LNCaP clone FGC (cell line): Measurements from ENCODE around the gene KCNG4.

Source experiments
- DNase-seq: peaks from one replicate; pipeline ENCODE4 v3.0.0-alpha.2; 2011; ENCODE audit warnings: low read depth
- H3K4me3 ChIP-seq: 2 replicates; pipeline ENCODE4 v1.5.1; 2011; ENCODE audit warnings: mild to moderate bottlenecking, low read depth, low read length, control low read depth
- CTCF ChIP-seq: IDR thresholded peaks from 2 replicates; pipeline ENCODE4 v1.5.1; 2012; ENCODE audit warnings: mild to moderate bottlenecking; ENCODE audit not compliant: control insufficient read depth, insufficient read depth; ENCODE audit errors: extremely low read depth

KCNG4 gene

DNA sequence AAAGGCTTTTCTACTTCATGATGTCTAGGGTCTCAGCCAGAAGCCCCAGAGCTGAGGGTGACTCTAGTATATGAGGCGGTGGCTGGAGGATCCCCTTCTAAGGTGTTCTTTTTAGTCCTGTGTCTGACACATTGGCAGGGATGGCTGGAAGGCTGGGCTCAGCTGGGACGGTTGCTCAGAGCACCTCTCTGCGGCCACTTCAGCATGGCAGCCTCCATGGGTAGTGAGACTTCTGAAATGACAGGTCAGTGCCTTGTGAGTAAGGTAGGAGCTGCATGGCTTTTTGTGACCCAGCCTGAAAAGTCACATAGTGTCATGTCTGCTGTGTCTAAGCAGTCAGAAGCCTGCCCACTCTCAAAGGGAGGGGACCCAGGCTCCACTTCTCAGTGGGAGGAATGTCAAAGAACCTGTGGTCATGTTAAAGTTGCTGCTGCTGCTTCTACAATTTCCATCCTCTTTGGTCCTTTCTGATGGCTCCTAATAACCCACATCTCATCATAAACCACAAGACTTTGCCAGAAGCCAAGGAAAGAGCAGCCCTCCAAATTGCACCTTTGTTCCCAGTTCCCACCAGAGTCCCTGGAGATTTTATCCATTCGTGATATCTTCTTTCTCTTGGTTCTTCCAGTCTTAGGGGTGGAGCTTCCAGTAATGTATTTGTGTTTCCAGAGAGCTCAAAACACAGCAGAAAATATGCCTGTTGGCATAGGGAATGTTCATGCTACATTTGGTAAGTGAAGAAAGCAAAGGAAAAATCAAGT lies 15.4 kb upstream of the KCNG4 start:
- no peak for TF ChIP-seq CTCF
- H3K4me3 ChIP-seq = no peak overlapping the region
- DNase-seq = no peak

- no peak for DNase-seq
- no peak for TF ChIP-seq CTCF
- H3K4me3 ChIP-seq = no peak overlapping the region
Observed at GRCh38 chr16:84254062-84254461, 14.2 kb upstream of the KCNG4 start.

DNA sequence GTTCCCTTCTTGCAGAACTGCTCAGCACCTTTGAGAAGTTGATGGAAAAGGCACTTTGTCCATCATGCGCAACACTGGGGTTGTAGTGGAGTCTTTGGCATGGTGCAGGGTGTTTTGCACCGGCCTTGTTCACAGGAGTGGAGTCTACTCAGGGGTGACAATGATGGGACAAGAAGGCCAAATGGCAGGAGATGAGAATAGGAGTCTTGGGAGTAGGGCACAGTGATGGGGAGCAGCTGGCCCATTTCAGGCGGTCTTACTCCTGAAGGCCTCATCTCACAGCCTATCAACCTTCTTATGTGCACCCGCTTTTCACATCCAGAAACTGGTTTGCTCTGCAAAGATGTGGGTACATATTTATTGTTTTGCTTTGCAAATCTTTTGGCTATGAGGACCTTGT lies 13.4 kb upstream of the KCNG4 start:
- no peak for DNase-seq
- no peak for TF ChIP-seq CTCF
- no peak overlapping the region for H3K4me3 ChIP-seq

DNA sequence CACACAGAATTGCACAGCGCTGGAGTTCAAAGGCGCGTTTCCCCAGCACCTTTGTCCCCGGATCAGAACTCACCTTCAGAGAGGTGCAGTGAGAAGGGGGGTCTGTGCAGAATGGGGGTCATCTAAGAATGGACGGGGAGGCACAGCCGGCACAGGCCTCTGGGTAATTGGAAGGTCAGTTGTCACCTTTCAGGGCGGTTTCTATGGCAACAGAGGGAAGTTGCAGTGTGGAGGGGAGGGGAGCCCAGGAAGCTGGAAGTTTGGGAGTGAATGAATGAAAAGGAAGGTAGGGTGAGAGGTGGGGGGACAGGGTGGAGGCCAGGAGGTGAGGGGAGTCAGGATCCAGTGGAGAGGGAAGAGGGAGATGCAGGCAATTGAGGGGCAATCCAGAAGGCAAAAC lies 12.4 kb upstream of the KCNG4 start:
- no peak for TF ChIP-seq CTCF
- no peak overlapping the region for H3K4me3 ChIP-seq
- no peak for DNase-seq

DNA sequence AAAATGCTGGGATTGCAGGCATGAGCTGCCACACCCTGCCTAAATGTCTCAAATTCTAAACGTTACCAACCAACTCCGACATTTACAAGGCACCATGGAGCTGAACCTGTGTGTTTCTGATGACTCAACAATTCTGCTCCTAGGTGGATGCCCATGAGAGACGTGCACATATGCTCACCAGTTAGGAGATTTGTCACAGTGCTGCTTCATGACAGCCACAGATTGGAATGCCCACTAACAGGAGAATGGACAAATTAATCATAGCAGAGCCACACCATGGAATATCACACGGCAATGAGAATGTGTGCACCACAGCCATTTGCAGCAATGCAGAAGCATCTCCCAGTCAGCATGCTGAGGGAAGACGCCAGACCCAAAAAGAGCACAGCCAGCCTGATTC lies 8.0 kb upstream of the KCNG4 start:
- TF ChIP-seq CTCF = no peak
- DNase-seq = no peak
- H3K4me3 ChIP-seq = no peak overlapping the region

- H3K4me3 ChIP-seq = no peak overlapping the region
- TF ChIP-seq CTCF = no peak
- DNase-seq = no peak
Observed at GRCh38 chr16:84247331-84247730, 7.5 kb upstream of the KCNG4 start.

GRCh38 chr16:84246679-84247077 lies 6.9 kb upstream of the KCNG4 start:
- H3K4me3 ChIP-seq = no peak overlapping the region
- no peak for TF ChIP-seq CTCF
- DNase-seq = no peak
